ENCODE results near the gene SLC26A9.

- TF ChIP-seq, protein P1, sequence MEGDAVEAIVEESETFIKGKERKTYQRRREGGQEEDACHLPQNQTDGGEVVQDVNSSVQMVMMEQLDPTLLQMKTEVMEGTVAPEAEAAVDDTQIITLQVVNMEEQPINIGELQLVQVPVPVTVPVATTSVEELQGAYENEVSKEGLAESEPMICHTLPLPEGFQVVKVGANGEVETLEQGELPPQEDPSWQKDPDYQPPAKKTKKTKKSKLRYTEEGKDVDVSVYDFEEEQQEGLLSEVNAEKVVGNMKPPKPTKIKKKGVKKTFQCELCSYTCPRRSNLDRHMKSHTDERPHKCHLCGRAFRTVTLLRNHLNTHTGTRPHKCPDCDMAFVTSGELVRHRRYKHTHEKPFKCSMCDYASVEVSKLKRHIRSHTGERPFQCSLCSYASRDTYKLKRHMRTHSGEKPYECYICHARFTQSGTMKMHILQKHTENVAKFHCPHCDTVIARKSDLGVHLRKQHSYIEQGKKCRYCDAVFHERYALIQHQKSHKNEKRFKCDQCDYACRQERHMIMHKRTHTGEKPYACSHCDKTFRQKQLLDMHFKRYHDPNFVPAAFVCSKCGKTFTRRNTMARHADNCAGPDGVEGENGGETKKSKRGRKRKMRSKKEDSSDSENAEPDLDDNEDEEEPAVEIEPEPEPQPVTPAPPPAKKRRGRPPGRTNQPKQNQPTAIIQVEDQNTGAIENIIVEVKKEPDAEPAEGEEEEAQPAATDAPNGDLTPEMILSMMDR (IDR thresholded peaks at IDR 0.05 in 2 of 3, conservative IDR thresholded peaks at IDR 0.05 in 1 of 3; ENCODE audit: control insufficient read depth in 2 of 3, extremely low read depth in 1 of 3, insufficient read depth in 1 of 3, low read depth in 3 of 3, low read length in 3 of 3) = no peak
- TF ChIP-seq, protein P2, sequence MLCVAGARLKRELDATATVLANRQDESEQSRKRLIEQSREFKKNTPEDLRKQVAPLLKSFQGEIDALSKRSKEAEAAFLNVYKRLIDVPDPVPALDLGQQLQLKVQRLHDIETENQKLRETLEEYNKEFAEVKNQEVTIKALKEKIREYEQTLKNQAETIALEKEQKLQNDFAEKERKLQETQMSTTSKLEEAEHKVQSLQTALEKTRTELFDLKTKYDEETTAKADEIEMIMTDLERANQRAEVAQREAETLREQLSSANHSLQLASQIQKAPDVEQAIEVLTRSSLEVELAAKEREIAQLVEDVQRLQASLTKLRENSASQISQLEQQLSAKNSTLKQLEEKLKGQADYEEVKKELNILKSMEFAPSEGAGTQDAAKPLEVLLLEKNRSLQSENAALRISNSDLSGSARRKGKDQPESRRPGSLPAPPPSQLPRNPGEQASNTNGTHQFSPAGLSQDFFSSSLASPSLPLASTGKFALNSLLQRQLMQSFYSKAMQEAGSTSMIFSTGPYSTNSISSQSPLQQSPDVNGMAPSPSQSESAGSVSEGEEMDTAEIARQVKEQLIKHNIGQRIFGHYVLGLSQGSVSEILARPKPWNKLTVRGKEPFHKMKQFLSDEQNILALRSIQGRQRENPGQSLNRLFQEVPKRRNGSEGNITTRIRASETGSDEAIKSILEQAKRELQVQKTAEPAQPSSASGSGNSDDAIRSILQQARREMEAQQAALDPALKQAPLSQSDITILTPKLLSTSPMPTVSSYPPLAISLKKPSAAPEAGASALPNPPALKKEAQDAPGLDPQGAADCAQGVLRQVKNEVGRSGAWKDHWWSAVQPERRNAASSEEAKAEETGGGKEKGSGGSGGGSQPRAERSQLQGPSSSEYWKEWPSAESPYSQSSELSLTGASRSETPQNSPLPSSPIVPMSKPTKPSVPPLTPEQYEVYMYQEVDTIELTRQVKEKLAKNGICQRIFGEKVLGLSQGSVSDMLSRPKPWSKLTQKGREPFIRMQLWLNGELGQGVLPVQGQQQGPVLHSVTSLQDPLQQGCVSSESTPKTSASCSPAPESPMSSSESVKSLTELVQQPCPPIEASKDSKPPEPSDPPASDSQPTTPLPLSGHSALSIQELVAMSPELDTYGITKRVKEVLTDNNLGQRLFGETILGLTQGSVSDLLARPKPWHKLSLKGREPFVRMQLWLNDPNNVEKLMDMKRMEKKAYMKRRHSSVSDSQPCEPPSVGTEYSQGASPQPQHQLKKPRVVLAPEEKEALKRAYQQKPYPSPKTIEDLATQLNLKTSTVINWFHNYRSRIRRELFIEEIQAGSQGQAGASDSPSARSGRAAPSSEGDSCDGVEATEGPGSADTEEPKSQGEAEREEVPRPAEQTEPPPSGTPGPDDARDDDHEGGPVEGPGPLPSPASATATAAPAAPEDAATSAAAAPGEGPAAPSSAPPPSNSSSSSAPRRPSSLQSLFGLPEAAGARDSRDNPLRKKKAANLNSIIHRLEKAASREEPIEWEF (IDR thresholded peaks at IDR 0.05; ENCODE audit: insufficient replicate concordance, low read depth, low read length) = no peak
- no peak for TF ChIP-seq YY1 (IDR thresholded peaks at IDR 0.05; ENCODE audit: low read depth, low read length)
Measured at GRCh38 chr1:205879974-205880373, 63.3 kb downstream of the SLC26A9 start.
